ENCODE results near the gene ACBD4.

DNA sequence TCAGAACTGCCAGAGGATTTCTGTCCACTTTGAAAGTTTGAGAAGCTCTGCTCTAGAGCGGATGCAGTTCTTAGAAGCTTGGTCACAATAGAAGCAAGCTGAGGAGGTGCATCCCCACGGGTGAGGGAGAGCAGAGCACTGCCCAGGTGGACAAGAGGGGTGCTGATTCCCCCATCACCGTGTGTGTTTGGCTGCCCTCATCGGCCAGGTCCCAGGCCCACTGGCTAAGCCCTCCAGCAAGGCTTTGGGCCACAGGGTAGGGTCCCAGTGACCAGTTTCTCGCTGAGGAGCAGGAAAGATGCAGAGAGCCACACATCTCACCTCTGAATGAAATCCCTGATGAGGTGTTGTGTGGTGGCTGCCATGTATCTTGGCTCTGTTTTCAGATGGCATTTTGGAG, 47.5 kb upstream of the ACBD4 start:
- TF ChIP-seq, protein P1, sequence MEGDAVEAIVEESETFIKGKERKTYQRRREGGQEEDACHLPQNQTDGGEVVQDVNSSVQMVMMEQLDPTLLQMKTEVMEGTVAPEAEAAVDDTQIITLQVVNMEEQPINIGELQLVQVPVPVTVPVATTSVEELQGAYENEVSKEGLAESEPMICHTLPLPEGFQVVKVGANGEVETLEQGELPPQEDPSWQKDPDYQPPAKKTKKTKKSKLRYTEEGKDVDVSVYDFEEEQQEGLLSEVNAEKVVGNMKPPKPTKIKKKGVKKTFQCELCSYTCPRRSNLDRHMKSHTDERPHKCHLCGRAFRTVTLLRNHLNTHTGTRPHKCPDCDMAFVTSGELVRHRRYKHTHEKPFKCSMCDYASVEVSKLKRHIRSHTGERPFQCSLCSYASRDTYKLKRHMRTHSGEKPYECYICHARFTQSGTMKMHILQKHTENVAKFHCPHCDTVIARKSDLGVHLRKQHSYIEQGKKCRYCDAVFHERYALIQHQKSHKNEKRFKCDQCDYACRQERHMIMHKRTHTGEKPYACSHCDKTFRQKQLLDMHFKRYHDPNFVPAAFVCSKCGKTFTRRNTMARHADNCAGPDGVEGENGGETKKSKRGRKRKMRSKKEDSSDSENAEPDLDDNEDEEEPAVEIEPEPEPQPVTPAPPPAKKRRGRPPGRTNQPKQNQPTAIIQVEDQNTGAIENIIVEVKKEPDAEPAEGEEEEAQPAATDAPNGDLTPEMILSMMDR (IDR thresholded peaks at IDR 0.05): no peak
- TF ChIP-seq POLR2AphosphoS5 (IDR thresholded peaks at IDR 0.05): no peak

Measured in transverse colon (tissue), 4 donors.